22Rv1 (cell line): ENCODE data around the gene CCNT2.

Experiments
- H3K27ac ChIP-seq: fragments of 450-650 bp; 2 replicates; pipeline ENCODE4 v1.5.1; 2017
- ZFX ChIP-seq: fragments of 450-650 bp; IDR thresholded peaks from 2 replicates; pipeline ENCODE4 v1.6.1; 2017; ENCODE audit warnings: antibody characterized with exemption, borderline replicate concordance
- TF ChIP-seq, protein P1 (sequence below): fragments of 450-650 bp; IDR thresholded peaks from 2 replicates; pipeline ENCODE4 v1.5.1; 2017; ENCODE audit warnings: mild to moderate bottlenecking

Gene CCNT2

GRCh38 chr2:135004005-135004746, 85.6 kb downstream of the CCNT2 start:
- no peak overlapping the region for H3K27ac ChIP-seq
- TF ChIP-seq, protein P1, sequence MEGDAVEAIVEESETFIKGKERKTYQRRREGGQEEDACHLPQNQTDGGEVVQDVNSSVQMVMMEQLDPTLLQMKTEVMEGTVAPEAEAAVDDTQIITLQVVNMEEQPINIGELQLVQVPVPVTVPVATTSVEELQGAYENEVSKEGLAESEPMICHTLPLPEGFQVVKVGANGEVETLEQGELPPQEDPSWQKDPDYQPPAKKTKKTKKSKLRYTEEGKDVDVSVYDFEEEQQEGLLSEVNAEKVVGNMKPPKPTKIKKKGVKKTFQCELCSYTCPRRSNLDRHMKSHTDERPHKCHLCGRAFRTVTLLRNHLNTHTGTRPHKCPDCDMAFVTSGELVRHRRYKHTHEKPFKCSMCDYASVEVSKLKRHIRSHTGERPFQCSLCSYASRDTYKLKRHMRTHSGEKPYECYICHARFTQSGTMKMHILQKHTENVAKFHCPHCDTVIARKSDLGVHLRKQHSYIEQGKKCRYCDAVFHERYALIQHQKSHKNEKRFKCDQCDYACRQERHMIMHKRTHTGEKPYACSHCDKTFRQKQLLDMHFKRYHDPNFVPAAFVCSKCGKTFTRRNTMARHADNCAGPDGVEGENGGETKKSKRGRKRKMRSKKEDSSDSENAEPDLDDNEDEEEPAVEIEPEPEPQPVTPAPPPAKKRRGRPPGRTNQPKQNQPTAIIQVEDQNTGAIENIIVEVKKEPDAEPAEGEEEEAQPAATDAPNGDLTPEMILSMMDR, result peak; percentile 82
- TF ChIP-seq ZFX, result no peak

DNA sequence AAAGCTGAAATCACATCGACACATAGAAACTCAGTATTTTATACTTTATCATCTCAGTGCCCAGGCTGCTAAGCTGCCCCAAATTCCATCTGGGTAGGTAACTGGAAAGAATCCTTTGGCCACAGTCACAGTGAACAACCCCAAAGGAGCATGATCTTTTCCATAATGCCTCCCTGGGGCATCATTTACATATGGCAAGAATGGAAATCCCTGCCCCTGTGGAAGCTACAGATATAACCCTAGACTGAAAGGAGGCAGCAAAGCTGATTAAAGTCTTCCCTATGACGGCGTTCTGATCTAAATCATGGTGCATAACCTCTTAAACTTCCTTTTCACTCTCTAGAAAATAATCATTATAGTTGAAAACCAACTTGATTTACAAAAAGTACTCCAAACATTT, 87.1 kb downstream of the CCNT2 start:
- no peak overlapping the region for H3K27ac ChIP-seq
- TF ChIP-seq, protein P1, result no peak
- TF ChIP-seq ZFX, result no peak
